Measurements from ENCODE around the gene SYNE2.

DNA sequence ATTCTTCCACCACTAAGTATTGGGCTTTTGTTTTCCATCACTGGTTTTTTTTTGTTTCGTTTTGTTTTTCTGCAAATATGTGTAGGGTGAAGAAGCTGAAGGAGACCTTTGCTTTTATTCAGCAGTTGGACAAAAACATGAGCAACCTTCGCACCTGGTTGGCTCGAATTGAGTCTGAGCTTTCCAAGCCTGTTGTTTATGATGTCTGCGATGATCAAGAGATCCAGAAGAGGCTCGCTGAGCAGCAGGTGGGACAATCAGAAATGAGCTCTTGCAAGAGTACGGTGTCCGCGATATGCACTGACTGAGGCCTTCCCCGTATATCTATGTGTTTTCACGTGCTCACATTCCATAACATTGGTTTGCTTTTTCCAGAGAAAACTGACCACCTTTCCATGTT lies 349.9 kb downstream of the SYNE2 start:
- TF ChIP-seq, protein P1, sequence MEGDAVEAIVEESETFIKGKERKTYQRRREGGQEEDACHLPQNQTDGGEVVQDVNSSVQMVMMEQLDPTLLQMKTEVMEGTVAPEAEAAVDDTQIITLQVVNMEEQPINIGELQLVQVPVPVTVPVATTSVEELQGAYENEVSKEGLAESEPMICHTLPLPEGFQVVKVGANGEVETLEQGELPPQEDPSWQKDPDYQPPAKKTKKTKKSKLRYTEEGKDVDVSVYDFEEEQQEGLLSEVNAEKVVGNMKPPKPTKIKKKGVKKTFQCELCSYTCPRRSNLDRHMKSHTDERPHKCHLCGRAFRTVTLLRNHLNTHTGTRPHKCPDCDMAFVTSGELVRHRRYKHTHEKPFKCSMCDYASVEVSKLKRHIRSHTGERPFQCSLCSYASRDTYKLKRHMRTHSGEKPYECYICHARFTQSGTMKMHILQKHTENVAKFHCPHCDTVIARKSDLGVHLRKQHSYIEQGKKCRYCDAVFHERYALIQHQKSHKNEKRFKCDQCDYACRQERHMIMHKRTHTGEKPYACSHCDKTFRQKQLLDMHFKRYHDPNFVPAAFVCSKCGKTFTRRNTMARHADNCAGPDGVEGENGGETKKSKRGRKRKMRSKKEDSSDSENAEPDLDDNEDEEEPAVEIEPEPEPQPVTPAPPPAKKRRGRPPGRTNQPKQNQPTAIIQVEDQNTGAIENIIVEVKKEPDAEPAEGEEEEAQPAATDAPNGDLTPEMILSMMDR (conservative IDR thresholded peaks at IDR 0.05; ENCODE audit: low read length): no peak
- no peak for TF ChIP-seq EZH2phosphoT487 (IDR thresholded peaks at IDR 0.05; ENCODE audit: borderline replicate concordance, low read depth, low read length)
